ENCODE data around the gene ITGA8.

ITGA8 gene

GRCh38 chr10:15472008-15472407 lies 247.7 kb downstream of the ITGA8 start:
- no peak for DNase-seq (ENCODE audit: low read depth in 1 of 2, low spot score in 1 of 2)
- in situ Hi-C loops (cut with HindIII; ENCODE audit: low pct_unique_long_range_greater_than_20kb, low sequenced_read_pairs), result no loop called here
- no peak for TF ChIP-seq JUND (IDR thresholded peaks at IDR 0.05; ENCODE audit: low read depth)

DNA sequence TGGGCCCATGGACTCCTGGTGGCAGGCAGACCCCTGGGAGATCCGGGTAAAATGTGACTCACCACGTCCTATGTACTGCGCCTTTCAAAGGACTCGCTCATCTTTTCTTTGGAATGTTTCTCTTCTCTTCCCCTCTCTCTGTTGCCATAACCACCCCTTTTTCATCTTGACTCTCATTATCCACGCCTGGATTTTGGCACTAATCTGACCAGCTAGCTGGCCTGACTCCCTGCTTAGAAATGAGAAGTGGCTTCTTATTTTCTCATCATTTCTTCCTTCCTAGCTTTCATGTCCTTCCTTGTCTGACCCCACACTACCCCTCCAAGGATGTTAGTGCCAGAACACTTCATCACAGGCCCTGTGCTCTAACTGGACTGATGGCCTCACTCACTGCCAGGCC lies 250.6 kb downstream of the ITGA8 start:
- DNase-seq (ENCODE audit: low read depth in 1 of 2, low spot score in 1 of 2), result no peak
- in situ Hi-C loops (cut with HindIII; ENCODE audit: low pct_unique_long_range_greater_than_20kb, low sequenced_read_pairs), result no loop called here
- TF ChIP-seq JUND (IDR thresholded peaks at IDR 0.05; ENCODE audit: low read depth), result no peak

DNA sequence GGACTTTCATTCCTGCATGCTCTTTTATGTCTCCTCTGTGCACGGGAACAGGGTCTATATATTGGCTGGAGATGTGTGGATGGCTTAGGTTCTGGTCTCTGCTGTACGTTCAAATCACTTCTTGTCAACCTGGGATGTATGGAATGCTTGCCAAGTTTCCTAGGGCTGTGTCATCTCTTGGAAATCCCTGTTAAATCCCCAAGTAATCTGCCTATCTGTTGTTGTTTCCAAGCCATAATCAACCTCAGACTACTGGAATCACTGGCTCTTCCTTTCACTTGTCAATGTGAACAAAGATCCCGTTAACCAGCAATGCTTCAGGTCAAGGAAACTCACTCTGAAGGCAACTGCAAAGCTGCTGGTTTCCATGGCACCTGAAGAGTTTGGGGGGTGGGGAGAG lies 255.3 kb downstream of the ITGA8 start:
- no peak for DNase-seq (ENCODE audit: low read depth in 1 of 2, low spot score in 1 of 2)
- in situ Hi-C loops (cut with HindIII; ENCODE audit: low pct_unique_long_range_greater_than_20kb, low sequenced_read_pairs), result no loop called here
- no peak for TF ChIP-seq JUND (IDR thresholded peaks at IDR 0.05; ENCODE audit: low read depth)
